ENCODE measurements around the gene EXOC3.

GRCh38 chr5:446066-446882 lies 3.3 kb downstream of the EXOC3 start:
- TF ChIP-seq EZH2 (IDR thresholded peaks at IDR 0.05; ENCODE audit: borderline replicate concordance, insufficient read depth, low read length, poor library complexity, severe bottlenecking) (no peak), CTCF (IDR thresholded peaks at IDR 0.05; ENCODE audit: poor library complexity, severe bottlenecking) (no peak), EP300 (conservative IDR thresholded peaks at IDR 0.05; ENCODE audit: poor library complexity, severe bottlenecking) (no peak), REST (IDR thresholded peaks at IDR 0.05; ENCODE audit: borderline replicate concordance) (no peak), POLR2AphosphoS5 (IDR thresholded peaks at IDR 0.05) (no peak), MXI1 (conservative IDR thresholded peaks at IDR 0.05; ENCODE audit: poor library complexity, severe bottlenecking) (no peak), TAF1 (IDR thresholded peaks at IDR 0.05; ENCODE audit: low read depth) (no peak)

Data from neural cell (in vitro differentiated cells).